ENCODE measurements around the gene PDHX. TPM values are rescaled to one million over a fixed set of nuclear protein-coding genes. Genes with fewer than 3 reads are reported as not detected.

Gene PDHX
- total RNA-seq, 1 experiment from 2014 or later, result 43.4 TPM

DNA sequence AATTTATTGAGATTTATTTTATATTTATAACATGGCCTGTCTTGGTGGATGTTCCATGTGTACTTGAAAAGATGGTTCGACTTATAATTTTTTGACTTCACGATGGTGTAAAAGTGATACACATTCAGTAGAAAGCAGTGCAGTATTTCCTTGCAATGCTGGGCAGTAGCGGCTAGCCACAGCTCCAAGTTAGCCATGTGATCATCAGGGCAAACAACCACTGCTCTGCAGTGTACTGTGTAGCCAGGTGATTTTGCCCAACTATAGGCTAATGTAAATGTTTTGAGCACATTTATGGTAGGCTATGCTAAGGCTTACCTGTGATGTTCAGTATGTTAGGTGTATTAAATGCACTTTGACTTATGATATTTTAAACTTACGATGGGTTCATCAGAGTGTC is 52.4 kb downstream of the PDHX start:
- TF ChIP-seq AR (CRISPR knock-in tag; IDR thresholded peaks at IDR 0.05), result no peak
- no peak for TF ChIP-seq RELA (CRISPR knock-in tag; IDR thresholded peaks at IDR 0.05; ENCODE audit: borderline replicate concordance)
- no peak for TF ChIP-seq RORB (CRISPR knock-in tag; IDR thresholded peaks at IDR 0.05)
- no peak for TF ChIP-seq USF2 (CRISPR knock-in tag; IDR thresholded peaks at IDR 0.05)
- TF ChIP-seq, protein P1, sequence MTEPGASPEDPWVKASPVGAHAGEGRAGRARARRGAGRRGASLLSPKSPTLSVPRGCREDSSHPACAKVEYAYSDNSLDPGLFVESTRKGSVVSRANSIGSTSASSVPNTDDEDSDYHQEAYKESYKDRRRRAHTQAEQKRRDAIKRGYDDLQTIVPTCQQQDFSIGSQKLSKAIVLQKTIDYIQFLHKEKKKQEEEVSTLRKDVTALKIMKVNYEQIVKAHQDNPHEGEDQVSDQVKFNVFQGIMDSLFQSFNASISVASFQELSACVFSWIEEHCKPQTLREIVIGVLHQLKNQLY (CRISPR knock-in tag; IDR thresholded peaks at IDR 0.05), result no peak
- TF ChIP-seq SMAD3 (CRISPR knock-in tag; IDR thresholded peaks at IDR 0.05; ENCODE audit: borderline replicate concordance), result no peak
- no peak for TF ChIP-seq NFYB (CRISPR knock-in tag; conservative IDR thresholded peaks at IDR 0.05; ENCODE audit: low read depth)
- TF ChIP-seq FOXP1 (CRISPR knock-in tag; IDR thresholded peaks at IDR 0.05; ENCODE audit: borderline replicate concordance), result no peak
- no peak for TF ChIP-seq MXD4 (CRISPR knock-in tag; IDR thresholded peaks at IDR 0.05; ENCODE audit: borderline replicate concordance)
- TF ChIP-seq TCF7 (CRISPR knock-in tag; IDR thresholded peaks at IDR 0.05; ENCODE audit: low read depth), result no peak
- no peak for TF ChIP-seq ZNF671 (CRISPR knock-in tag; IDR thresholded peaks at IDR 0.05)
- TF ChIP-seq ZNF396 (CRISPR knock-in tag; IDR thresholded peaks at IDR 0.05; ENCODE audit: borderline replicate concordance), result no peak
- TF ChIP-seq, protein P2, sequence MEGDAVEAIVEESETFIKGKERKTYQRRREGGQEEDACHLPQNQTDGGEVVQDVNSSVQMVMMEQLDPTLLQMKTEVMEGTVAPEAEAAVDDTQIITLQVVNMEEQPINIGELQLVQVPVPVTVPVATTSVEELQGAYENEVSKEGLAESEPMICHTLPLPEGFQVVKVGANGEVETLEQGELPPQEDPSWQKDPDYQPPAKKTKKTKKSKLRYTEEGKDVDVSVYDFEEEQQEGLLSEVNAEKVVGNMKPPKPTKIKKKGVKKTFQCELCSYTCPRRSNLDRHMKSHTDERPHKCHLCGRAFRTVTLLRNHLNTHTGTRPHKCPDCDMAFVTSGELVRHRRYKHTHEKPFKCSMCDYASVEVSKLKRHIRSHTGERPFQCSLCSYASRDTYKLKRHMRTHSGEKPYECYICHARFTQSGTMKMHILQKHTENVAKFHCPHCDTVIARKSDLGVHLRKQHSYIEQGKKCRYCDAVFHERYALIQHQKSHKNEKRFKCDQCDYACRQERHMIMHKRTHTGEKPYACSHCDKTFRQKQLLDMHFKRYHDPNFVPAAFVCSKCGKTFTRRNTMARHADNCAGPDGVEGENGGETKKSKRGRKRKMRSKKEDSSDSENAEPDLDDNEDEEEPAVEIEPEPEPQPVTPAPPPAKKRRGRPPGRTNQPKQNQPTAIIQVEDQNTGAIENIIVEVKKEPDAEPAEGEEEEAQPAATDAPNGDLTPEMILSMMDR (IDR thresholded peaks at IDR 0.05), result no peak
- TF ChIP-seq, protein P3, sequence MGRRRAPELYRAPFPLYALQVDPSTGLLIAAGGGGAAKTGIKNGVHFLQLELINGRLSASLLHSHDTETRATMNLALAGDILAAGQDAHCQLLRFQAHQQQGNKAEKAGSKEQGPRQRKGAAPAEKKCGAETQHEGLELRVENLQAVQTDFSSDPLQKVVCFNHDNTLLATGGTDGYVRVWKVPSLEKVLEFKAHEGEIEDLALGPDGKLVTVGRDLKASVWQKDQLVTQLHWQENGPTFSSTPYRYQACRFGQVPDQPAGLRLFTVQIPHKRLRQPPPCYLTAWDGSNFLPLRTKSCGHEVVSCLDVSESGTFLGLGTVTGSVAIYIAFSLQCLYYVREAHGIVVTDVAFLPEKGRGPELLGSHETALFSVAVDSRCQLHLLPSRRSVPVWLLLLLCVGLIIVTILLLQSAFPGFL (CRISPR knock-in tag; IDR thresholded peaks at IDR 0.05; ENCODE audit: borderline replicate concordance), result no peak
- TF ChIP-seq ERG (CRISPR knock-in tag; IDR thresholded peaks at IDR 0.05), result no peak
- no peak for TF ChIP-seq JUN (CRISPR knock-in tag; IDR thresholded peaks at IDR 0.05)
- H3K4me1 Mint-ChIP-seq, result no peaks in the 10 kb centered on the region
- ChIA-PET CTCF (no interaction called here), POLR2A (no interaction called here)
- ATAC-seq (no peak), DNase-seq (ENCODE audit: low spot score) (no peak)
- H3K4me3 Mint-ChIP-seq, result no peak overlapping the region
- H3K27me3 Mint-ChIP-seq (ENCODE audit: low read depth), result no peaks in the 10 kb centered on the region
- H3K36me3 Mint-ChIP-seq, result peaks cover 46% of the 10 kb centered on the region
- no peak overlapping the region for H3K27ac Mint-ChIP-seq
- H3K9me3 Mint-ChIP-seq, result no peaks in the 10 kb centered on the region

DNA sequence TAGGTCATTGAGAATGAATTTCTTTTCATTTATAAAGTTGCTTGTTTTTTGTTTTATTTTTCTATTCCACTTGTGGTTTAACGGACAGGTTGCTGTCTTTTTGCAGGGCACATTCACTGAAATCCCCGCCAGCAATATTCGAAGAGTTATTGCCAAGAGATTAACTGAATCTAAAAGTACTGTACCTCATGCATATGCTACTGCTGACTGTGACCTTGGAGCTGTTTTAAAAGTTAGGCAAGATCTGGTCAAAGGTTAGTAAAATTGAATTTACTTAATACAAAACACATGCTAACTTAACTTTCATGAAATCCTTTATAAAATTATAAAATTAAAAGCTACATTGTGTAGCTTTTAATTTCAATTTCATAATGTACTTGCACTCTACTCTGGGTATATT is 53.6 kb downstream of the PDHX start:
- no peaks in the 10 kb centered on the region for H3K4me1 Mint-ChIP-seq
- no peaks in the 10 kb centered on the region for H3K27me3 Mint-ChIP-seq (ENCODE audit: low read depth)
- H3K4me3 Mint-ChIP-seq, result no peak overlapping the region
- no peaks in the 10 kb centered on the region for H3K9me3 Mint-ChIP-seq
- ATAC-seq (no peak), DNase-seq (ENCODE audit: low spot score) (no peak)
- ChIA-PET CTCF (no interaction called here), POLR2A (no interaction called here)
- H3K27ac Mint-ChIP-seq, result no peak overlapping the region
- TF ChIP-seq RELA (CRISPR knock-in tag; IDR thresholded peaks at IDR 0.05; ENCODE audit: borderline replicate concordance) (no peak), MAX (CRISPR knock-in tag; IDR thresholded peaks at IDR 0.05) (no peak), SMAD3 (CRISPR knock-in tag; IDR thresholded peaks at IDR 0.05; ENCODE audit: borderline replicate concordance) (no peak), ATF6 (CRISPR knock-in tag; IDR thresholded peaks at IDR 0.05) (no peak), TEAD1 (CRISPR knock-in tag; IDR thresholded peaks at IDR 0.05) (no peak), TEAD4 (CRISPR knock-in tag; IDR thresholded peaks at IDR 0.05) (no peak), NR3C1 (CRISPR knock-in tag; conservative IDR thresholded peaks at IDR 0.05; ENCODE audit: low read depth) (no peak)
- TF ChIP-seq, protein P4, sequence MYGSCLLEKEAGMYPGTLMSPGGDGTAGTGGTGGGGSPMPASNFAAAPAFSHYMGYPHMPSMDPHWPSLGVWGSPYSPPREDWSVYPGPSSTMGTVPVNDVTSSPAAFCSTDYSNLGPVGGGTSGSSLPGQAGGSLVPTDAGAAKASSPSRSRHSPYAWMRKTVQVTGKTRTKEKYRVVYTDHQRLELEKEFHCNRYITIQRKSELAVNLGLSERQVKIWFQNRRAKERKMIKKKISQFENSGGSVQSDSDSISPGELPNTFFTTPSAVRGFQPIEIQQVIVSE (CRISPR knock-in tag; IDR thresholded peaks at IDR 0.05; ENCODE audit: borderline replicate concordance), result no peak
- peaks cover 50% of the 10 kb centered on the region for H3K36me3 Mint-ChIP-seq
